Prostate gland (tissue), 2 donors: ENCODE results near the gene EPHB4. TPM values are rescaled to one million over a fixed set of nuclear protein-coding genes. Genes with fewer than 3 reads are reported as not detected.
"Not testable (repeated sequence)": the region's sequence is repeated elsewhere in the genome, so short reads cannot be mapped to it uniquely, and the experiment has no call there.

Source experiments
- DNase-seq: peaks from one replicate; pipeline ENCODE4 v3.0.0-alpha.2; 2019; ENCODE audit warnings: low spot score
- H3K27ac ChIP-seq, 2 donors: fragments of 200-600 bp; sonication (generic); 2 replicates each; pipeline ENCODE4 v1.5.1; 2017 to 2019
- H3K27me3 ChIP-seq: fragments of 200-600 bp; sonication (generic); replicated peaks from 2 replicates; pipeline ENCODE4 v1.5.1; 2019; ENCODE audit not compliant: insufficient read depth
- H3K36me3 ChIP-seq, 2 donors: fragments of 200-600 bp; sonication (generic); 1 replicate in 1 of 2; 2 replicates in 1 of 2; pipeline versions ENCODE4 v1.5.1 to v1.8.1; 2017 to 2019
- H3K4me1 ChIP-seq: fragments of 200-600 bp; sonication (generic); replicated peaks from 2 replicates; pipeline ENCODE4 v1.5.1; 2019
- H3K4me3 ChIP-seq, 2 donors: fragments of 200-600 bp; sonication (generic); 2 replicates each; pipeline ENCODE4 v1.5.1; 2017 to 2019
- H3K9me3 ChIP-seq: fragments of 200-600 bp; sonication (generic); 2 replicates; pipeline ENCODE4 v1.5.1; 2017
- POLR2A ChIP-seq: fragments of 450-650 bp; IDR thresholded peaks from one replicate; pipeline ENCODE4 v1.6.1; 2016; ENCODE audit warnings: antibody characterized with exemption, mild to moderate bottlenecking
- POLR2AphosphoS5 ChIP-seq: sonication (generic); formaldehyde crosslinking; IDR thresholded peaks from one replicate; pipeline ENCODE4 v1.6.1; 2017; ENCODE audit warnings: antibody characterized with exemption
- WGBS: methylation state at CpG from one replicate; pipeline ENCODE4 v1.1.5; 2018; 5-methylcytosine and 5-hydroxymethylcytosine counted together
- intact Hi-C: fragments of 100-400 bp; cut with DNase I; formaldehyde crosslinking; loops from one replicate; pipeline ENCODE4 v1.14.2; 2022
- total RNA-seq, 2 donors: library from RNA; depleted of rRNA; stranded (reverse); fragments of >200 nt; gene quantifications; one replicate each; pipeline ENCODE4 v1.1.0, GENCODE V29; 2016
- TF ChIP-seq, protein P1 (sequence below), 4 experiments: fragments of 200-600 bp in 2 of 4; fragments of 450-650 bp in 2 of 4; sonication (generic) in 2 of 4; IDR thresholded peaks; 1 replicate in 3 of 4; 2 replicates in 1 of 4; pipeline ENCODE4 v1.5.1; 2016 to 2019; ENCODE audit warnings: antibody characterized with exemption in 4 of 4, mild to moderate bottlenecking in 2 of 4, moderate library complexity in 2 of 4

EPHB4 gene
- total RNA-seq, 2 donors from 2014 or later, result 78.6 to 80.8 TPM

GRCh38 chr7:100773491-100773890, 53.8 kb downstream of the EPHB4 start:
- TF ChIP-seq, protein P1, sequence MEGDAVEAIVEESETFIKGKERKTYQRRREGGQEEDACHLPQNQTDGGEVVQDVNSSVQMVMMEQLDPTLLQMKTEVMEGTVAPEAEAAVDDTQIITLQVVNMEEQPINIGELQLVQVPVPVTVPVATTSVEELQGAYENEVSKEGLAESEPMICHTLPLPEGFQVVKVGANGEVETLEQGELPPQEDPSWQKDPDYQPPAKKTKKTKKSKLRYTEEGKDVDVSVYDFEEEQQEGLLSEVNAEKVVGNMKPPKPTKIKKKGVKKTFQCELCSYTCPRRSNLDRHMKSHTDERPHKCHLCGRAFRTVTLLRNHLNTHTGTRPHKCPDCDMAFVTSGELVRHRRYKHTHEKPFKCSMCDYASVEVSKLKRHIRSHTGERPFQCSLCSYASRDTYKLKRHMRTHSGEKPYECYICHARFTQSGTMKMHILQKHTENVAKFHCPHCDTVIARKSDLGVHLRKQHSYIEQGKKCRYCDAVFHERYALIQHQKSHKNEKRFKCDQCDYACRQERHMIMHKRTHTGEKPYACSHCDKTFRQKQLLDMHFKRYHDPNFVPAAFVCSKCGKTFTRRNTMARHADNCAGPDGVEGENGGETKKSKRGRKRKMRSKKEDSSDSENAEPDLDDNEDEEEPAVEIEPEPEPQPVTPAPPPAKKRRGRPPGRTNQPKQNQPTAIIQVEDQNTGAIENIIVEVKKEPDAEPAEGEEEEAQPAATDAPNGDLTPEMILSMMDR (IDR thresholded peaks at IDR 0.05), result no peak
- TF ChIP-seq POLR2A (no peak), POLR2AphosphoS5 (no peak)
- Histone ChIP-seq H3K27ac (no peak overlapping the region), H3K36me3 (no peaks in the 10 kb centered on the region), H3K4me3 (no peak overlapping the region), H3K9me3 (no peaks in the 10 kb centered on the region), H3K4me1 (no peaks in the 10 kb centered on the region), H3K27me3 (no peaks in the 10 kb centered on the region)
- no peak for DNase-seq
- WGBS, result 92% methylated on average over 9 of the region's 9 CpGs
- intact Hi-C loops, result no loop called here

DNA sequence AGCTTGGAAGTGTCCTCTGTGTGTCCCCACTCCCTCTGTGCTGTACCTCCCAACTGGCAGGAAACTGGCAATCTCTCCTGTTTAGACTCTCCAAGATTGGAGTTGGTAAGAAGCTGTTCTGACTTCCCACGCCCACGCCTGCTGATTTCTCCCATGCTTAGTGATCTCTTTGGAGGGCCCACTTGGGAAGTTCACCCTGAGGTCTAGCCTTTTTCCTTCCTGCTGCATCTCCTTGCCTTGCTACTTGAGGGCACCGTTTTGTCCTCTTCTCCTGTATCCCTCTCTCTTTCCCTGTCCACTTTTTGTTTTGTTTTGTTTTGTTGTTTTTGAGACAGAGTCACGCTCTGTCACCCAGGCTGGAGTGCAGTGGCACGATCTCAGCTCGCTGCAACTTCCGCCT, 58.5 kb downstream of the EPHB4 start:
- H3K27me3 ChIP-seq, result no peaks in the 10 kb centered on the region
- H3K9me3 ChIP-seq, result no peaks in the 10 kb centered on the region
- intact Hi-C loops, result no loop called here
- no peak overlapping the region for H3K4me3 ChIP-seq
- TF ChIP-seq POLR2AphosphoS5, result no peak
- TF ChIP-seq, protein P1 (IDR thresholded peaks at IDR 0.05), result no peak
- no peak for TF ChIP-seq POLR2A
- no peak overlapping the region for H3K27ac ChIP-seq
- 90% methylated on average over 7 of the region's 7 CpGs for WGBS
- H3K4me1 ChIP-seq, result no peaks in the 10 kb centered on the region
- H3K36me3 ChIP-seq, result no peaks in the 10 kb centered on the region
- DNase-seq, result no peak

GRCh38 chr7:100765250-100765649, 62.1 kb downstream of the EPHB4 start:
- TF ChIP-seq POLR2A (no peak), POLR2AphosphoS5 (no peak)
- TF ChIP-seq, protein P1 (IDR thresholded peaks at IDR 0.05), result no peak
- Histone ChIP-seq H3K9me3 (no peaks in the 10 kb centered on the region), H3K36me3 (no peaks in the 10 kb centered on the region), H3K27ac (no peak overlapping the region), H3K27me3 (no peaks in the 10 kb centered on the region), H3K4me3 (no peak overlapping the region), H3K4me1 (no peaks in the 10 kb centered on the region)
- intact Hi-C loops, result no loop called here
- no peak for DNase-seq
- 80% methylated on average over 16 of the region's 16 CpGs for WGBS

DNA sequence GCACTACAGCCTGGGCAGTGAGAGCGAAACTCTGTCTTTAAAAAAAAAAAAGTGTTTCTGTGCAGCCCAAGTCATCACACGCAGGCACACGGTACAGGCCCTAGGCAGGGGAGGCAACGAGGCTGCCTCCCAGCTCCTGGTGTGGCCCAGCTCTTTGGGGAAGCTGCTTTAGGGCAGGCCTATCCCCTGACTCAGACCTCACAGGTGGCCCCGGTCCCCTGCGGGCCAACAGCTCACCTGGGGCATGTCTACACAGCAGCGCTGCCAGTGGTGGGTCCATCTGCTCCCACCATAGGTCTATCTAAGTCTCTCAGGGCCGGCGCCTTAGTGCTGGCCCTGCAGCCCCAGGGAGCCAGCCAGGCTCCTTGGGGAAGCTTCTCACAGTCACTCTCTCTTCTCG, 62.5 kb downstream of the EPHB4 start:
- intact Hi-C loops, result no loop called here
- H3K27me3 ChIP-seq, result no peaks in the 10 kb centered on the region
- no peaks in the 10 kb centered on the region for H3K4me1 ChIP-seq
- no peak overlapping the region for H3K4me3 ChIP-seq
- WGBS, result 78% methylated on average over 9 of the region's 10 CpGs
- H3K36me3 ChIP-seq, result no peaks in the 10 kb centered on the region
- no peak for DNase-seq
- no peak overlapping the region for H3K27ac ChIP-seq
- no peaks in the 10 kb centered on the region for H3K9me3 ChIP-seq
- TF ChIP-seq, protein P1 (IDR thresholded peaks at IDR 0.05), result no peak
- TF ChIP-seq POLR2A (no peak), POLR2AphosphoS5 (no peak)

- DNase-seq, result no peak
- Histone ChIP-seq H3K9me3 (no peaks in the 10 kb centered on the region), H3K27me3 (no peaks in the 10 kb centered on the region), H3K4me1 (no peaks in the 10 kb centered on the region), H3K4me3 (no peak overlapping the region), H3K36me3 (no peaks in the 10 kb centered on the region), H3K27ac (no peak overlapping the region)
- no peak for TF ChIP-seq POLR2A
- no peak for TF ChIP-seq POLR2AphosphoS5
- TF ChIP-seq, protein P1 (IDR thresholded peaks at IDR 0.05), result no peak
- intact Hi-C loops, result no loop called here
- 66% methylated on average over 14 of the region's 14 CpGs for WGBS
Observed at GRCh38 chr7:100763556-100764140, 63.7 kb downstream of the EPHB4 start.

GRCh38 chr7:100762841-100763240, 64.5 kb downstream of the EPHB4 start:
- H3K36me3 ChIP-seq, H3K27ac ChIP-seq, H3K4me1 ChIP-seq, intact Hi-C loops, DNase-seq, H3K4me3 ChIP-seq, H3K27me3 ChIP-seq, H3K9me3 ChIP-seq: not testable (repeated sequence)
- 88% methylated on average over 5 of the region's 5 CpGs for WGBS
